GM12875 (cell line): ENCODE data around the gene OLFM3.

Source experiments
- H3K4me3 ChIP-seq: one replicate; pipeline ENCODE4 v1.5.1; 2011; ENCODE audit warnings: low read depth, low read length, control low read depth
- CTCF ChIP-seq: IDR thresholded peaks from 2 replicates; pipeline ENCODE4 v1.5.1; 2011; ENCODE audit warnings: low read depth, mild to moderate bottlenecking, control low read depth, inconsistent platforms, low read length, moderate library complexity, borderline replicate concordance; ENCODE audit not compliant: insufficient read depth

OLFM3 gene

GRCh38 chr1:101993710-101994109 is 3.0 kb downstream of the OLFM3 start:
- TF ChIP-seq CTCF: no peak
- H3K4me3 ChIP-seq: no peak overlapping the region

GRCh38 chr1:101992821-101993575 is 3.7 kb downstream of the OLFM3 start:
- no peak overlapping the region for H3K4me3 ChIP-seq
- TF ChIP-seq CTCF: no peak

GRCh38 chr1:101980974-101981373 is 15.8 kb downstream of the OLFM3 start:
- TF ChIP-seq CTCF: no peak
- no peak overlapping the region for H3K4me3 ChIP-seq

- TF ChIP-seq CTCF: no peak
These were observed 19.5 kb downstream of the OLFM3 start for GRCh38 chr1:101977266-101977665.

GRCh38 chr1:101976161-101976560 is 20.6 kb downstream of the OLFM3 start:
- H3K4me3 ChIP-seq: no peak overlapping the region

More at GRCh38 chr1:101977266-101977665, 19.5 kb downstream of the OLFM3 start:
- H3K4me3 ChIP-seq: no peak overlapping the region

GRCh38 chr1:101975371-101975770 is 21.4 kb downstream of the OLFM3 start:
- H3K4me3 ChIP-seq: no peak overlapping the region
- no peak for TF ChIP-seq CTCF

More at GRCh38 chr1:101976161-101976560, 20.6 kb downstream of the OLFM3 start:
- TF ChIP-seq CTCF: no peak

GRCh38 chr1:101974599-101975274 is 22.0 kb downstream of the OLFM3 start:
- H3K4me3 ChIP-seq: no peak overlapping the region
- no peak for TF ChIP-seq CTCF
